Caki2 (cell line): ENCODE data around the gene FHAD1. TPM values are rescaled to one million over a fixed set of nuclear protein-coding genes. Genes with fewer than 3 reads are reported as not detected.
A peak's percentile ranks its signal among the peaks of the same experiment; 100 is the strongest.

ENCODE experiments used
- DNase-seq: peaks from one replicate; pipeline ENCODE4 v3.0.0-alpha.2; 2015; ENCODE audit warnings: low read depth
- in situ Hi-C: cut with HindIII; loops from 2 replicates; pipeline ENCODE4 v1.10.0; 2016; ENCODE audit warnings: low sequenced_read_pairs, low pct_unique_long_range_greater_than_20kb, mixed read lengths
- total RNA-seq: library from RNA; depleted of rRNA; stranded (reverse); fragments of >200 nt; shearing (Covaris generic); gene quantifications from 2 replicates; pipeline ENCODE4 v1.2.3, GENCODE V29; 2014; ENCODE audit warnings: low replicate concordance

Gene FHAD1
- total RNA-seq, 1 experiment from 2014 or later, result 18.0 TPM

- in situ Hi-C loops, result no loop called here
- no peak for DNase-seq
These were observed 65.8 kb downstream of the FHAD1 start for GRCh38 chr1:15312626-15313411.

DNA sequence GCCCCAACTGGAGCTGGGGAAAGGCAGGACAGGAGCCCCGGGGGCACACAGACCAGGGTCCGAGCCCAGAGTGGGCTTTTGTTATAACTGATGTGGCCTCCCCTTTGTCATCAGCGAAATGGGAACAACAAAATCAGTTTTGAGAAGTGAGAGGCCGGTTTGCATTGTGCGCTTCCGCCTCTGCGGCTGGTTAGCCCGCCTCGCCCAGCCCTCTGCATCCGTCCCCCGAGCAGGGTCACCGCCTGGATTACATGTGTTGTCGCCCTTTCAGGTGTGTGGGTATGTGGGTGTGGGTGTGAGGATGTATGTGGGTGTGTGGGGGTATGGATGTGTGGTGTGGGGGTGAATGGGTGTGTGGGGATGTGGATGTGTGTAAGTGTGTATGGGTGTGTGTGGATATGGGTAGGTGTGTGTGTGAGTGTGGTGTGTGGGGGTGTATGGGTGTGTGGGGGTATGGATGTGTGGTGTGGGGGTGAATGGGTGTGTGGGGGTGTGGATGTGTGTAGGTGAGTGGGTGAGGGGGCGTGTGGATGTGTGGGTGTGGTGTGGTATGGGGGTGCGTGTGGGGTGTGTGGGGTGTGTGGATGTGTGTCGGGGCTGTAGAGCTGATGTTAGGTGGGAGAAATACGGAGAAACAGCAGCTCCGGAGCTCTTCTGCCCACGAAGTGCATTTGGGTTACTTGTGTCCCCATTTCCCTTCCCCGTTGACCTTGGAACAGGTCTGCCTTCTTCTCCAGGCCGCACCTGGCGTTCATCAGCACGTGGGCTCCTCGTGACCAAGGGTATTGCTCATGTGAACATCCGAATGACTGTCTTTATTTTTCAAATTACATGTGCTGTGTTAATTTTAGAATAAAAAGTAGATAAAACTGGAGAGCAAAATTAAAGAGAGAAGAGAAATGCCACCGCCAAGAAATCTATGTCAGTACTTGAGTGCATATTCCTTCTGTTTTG, 67.6 kb downstream of the FHAD1 start:
- no peak for DNase-seq
- in situ Hi-C loops, result no loop called here

GRCh38 chr1:15315815-15316214, 68.8 kb downstream of the FHAD1 start:
- in situ Hi-C loops, result no loop called here

DNA sequence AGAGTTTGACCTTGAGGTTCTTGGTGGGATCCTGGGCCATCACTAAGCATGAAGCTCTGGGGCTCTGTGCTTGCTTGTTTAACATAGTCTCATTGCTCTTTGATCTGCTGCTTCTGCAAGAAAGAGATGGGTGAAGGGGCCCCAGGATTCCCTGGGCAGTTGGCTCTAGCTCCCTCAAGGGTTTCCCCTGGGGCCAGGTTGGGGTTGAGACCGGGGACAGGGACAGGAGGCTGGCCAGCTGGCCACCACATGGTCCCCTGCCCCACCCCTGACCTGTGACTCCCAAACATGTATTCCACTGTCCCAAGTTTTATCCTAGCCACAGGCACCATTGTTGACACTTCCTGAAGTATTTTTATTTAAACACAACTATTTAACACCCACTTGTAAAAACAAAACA, 69.5 kb downstream of the FHAD1 start:
- no peak for DNase-seq
- in situ Hi-C loops, result no loop called here

More at GRCh38 chr1:15315815-15316214, 68.8 kb downstream of the FHAD1 start:
- no peak for DNase-seq

- in situ Hi-C loops, result no loop called here
- DNase-seq, result no peak
These were observed 73.2 kb downstream of the FHAD1 start for GRCh38 chr1:15320267-15320666.

DNA sequence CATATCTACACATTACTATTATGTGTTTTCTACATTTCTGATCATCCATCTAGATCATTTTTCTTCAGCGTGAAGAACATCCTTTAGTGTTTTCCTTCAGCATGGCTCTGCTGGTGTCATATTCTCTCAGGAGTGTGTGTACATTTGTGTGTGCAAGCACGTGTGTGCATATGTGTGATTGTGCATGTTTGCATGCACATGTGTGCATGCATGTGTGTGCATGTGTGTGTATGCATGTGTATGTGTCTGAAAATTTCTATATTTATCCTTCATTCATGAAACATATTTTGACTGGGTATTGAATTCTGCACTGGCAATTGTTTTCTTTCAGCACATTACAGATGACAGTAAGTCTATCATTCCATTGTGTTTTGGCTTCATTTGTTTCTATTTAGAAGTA, 74.6 kb downstream of the FHAD1 start:
- in situ Hi-C loops, result no loop called here
- DNase-seq, result no peak

DNA sequence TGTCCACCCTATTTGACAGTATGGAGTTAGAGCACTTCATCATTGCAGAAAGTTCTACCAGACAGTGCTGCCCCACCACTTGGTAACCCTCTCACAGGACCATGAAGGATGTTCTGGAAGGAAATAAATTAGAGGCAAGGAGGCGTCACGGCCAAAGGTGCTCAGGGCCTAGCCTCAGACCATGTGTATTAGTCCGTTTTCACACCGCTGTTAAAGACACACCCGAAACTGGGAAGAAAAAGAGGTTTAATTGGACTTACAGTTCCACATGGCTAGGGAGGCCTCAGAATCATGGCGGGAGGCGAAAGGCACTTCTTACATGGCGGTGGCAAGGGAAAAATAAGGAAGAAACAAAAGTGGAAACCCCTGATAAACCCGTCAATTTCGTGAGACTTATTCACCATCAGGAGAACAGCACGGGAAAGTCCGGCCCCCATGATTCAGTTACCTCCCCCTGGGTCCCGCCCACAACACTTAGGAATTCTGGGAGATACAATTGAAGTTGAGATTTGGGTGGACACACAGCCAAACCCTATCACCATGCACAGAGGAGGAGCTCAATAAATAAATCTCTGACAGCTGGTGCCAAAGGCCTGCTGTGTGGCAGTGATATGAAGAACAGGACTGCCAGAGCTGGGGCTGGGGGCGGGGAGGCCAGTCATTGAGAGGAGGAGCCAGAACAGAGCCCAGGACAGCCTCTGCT, 75.8 kb downstream of the FHAD1 start:
- peak; percentile 83 for DNase-seq
- in situ Hi-C loops, result no loop called here

- peak; percentile 63 for DNase-seq
- in situ Hi-C loops, result no loop called here
These were observed 76.4 kb downstream of the FHAD1 start for GRCh38 chr1:15323351-15323988.

DNA sequence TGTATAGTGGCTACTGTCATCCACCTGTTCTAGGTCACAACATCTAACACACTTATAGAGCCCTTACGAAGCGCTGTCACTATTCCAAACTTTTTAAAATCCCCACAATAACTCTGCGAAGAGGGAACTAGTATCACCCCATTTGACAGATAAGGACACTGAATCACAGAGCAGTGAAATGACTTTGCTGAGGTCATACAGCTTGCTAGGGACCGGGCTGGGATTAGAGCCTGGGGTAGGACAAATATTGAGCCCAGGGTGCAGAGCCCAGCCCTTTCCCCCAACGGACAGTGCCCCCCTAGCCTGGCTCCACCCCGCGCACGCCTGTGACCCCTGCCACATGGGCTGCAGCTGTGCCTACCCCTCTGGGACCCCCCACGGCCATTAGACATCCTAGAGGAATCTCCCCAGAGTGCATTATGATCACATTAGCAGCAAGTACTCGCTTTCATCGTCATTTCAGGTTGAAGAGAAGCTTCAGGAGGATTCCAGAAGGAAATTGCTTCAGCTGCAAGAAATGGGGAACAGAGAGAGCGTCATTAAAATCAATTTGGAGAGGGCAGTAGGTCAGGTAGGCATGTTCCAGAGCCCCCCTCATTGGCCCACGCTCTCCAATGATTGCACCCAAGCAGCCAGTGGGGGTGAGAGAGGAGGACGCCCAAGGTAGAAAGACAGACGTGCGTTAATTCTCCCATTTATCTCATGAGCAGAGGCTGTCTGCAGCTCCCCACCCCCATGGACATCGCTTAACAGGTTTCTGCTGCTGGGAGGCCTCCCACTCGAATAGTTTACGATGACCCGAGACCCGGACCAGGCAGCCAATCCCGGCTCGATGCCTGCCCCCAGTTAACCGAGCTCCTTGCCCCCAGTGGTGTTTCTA, 77.2 kb downstream of the FHAD1 start:
- in situ Hi-C loops, result no loop called here
- DNase-seq, result no peak

DNA sequence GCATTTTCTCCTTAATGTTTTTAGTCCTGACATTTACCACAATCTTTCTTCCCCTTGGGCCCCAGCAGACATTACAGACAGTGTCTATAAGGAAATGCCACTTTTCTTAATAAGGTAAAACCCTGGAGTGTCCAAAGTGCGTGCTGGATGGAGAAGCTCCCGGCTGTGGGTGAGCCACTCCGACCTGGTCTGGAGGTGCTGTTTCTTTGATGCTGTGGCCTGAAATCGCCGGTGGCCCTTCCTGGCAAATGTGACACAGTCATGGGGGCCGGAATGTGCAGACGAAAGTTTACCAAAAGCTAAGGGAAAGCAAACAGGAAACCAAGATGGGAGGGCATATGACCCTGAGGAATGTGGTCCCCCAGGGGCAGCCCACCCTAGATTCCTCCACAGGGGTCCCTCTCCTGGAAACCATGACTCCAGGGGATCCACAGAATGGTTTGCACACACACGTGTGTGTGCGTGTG, 77.9 kb downstream of the FHAD1 start:
- no peak for DNase-seq
- in situ Hi-C loops, result no loop called here

GRCh38 chr1:15325375-15326085, 78.5 kb downstream of the FHAD1 start:
- in situ Hi-C loops, result no loop called here

DNA sequence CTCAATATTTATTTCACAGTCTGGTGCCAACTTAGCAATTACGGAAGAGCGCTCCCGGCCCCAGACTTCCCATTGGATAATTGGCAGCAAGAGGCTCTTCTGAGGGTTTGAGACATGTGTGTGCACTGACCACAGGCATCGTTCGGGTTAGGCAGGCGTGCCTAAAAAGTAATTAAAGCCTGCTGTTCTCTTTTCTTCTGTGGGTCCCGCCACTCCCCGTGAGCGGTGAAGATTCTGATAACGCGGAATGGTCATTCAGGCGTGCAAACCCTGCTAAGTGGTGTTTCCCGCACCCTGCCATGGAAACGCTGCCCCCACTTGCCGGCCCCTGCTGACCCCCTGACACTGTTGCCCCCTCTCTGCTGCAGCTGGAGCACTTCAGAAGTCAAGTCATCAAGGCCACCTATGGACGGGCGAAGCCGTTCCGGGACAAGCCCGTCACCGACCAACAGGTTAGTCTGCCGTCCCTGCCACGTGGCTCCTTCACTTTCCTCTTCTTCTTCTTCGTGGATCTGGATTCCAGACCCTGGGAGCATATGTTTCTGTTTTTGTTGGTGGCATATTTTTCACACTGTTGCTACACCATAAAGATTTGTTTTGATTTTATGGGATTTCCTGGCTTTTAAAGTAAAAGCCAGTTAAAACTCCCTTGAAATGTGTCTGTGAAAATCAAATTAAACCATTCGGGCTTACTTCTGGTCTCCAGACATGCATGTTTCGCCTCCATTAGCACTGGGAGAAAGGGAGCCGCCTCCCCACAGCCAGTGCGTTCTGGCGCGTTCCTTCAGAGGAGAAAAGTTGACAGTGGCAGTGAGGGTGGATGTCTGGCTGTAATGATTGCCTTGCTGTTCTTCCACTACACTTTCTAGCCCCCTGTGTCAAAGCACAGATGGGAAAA, 79.9 kb downstream of the FHAD1 start:
- no peak for DNase-seq
- in situ Hi-C loops, result no loop called here

More at GRCh38 chr1:15325375-15326085, 78.5 kb downstream of the FHAD1 start:
- DNase-seq, result no peak

DNA sequence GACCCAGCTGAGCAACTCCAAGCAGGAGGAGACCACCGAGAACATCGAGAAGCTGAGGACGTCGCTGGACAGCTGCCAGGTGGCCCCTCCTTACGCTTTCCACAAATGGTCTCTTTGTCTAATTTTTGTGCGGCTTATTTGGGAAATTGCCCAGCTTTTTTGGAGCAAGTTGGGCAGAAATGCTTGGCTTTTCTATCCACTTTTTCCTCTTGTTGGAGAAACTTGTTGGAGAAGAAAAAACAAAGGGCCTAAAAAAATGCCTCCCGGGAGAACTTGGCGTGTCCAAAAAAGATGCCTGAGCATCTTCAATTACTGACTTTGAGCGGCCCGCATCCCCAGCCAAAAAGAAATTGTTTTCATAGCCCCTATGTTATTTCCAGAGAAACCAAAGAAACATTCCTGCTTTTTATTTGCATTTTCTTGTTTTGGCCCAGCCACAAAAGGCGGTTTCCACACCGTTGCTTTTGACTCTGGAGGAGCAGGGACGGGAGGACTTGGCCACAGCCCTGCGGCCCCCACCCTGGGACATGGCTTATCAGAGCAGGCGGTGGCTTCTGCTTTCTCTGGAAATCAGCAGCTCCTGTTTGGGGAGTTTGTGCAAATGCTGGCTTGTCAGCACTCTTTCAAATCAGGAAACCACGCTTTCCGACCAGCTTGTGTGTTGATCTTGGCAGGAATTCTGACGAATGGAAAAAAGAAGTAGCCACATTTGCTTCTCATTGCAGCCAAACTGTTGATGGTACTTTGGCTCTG, 81.5 kb downstream of the FHAD1 start:
- DNase-seq, result no peak
- in situ Hi-C loops, result no loop called here

DNA sequence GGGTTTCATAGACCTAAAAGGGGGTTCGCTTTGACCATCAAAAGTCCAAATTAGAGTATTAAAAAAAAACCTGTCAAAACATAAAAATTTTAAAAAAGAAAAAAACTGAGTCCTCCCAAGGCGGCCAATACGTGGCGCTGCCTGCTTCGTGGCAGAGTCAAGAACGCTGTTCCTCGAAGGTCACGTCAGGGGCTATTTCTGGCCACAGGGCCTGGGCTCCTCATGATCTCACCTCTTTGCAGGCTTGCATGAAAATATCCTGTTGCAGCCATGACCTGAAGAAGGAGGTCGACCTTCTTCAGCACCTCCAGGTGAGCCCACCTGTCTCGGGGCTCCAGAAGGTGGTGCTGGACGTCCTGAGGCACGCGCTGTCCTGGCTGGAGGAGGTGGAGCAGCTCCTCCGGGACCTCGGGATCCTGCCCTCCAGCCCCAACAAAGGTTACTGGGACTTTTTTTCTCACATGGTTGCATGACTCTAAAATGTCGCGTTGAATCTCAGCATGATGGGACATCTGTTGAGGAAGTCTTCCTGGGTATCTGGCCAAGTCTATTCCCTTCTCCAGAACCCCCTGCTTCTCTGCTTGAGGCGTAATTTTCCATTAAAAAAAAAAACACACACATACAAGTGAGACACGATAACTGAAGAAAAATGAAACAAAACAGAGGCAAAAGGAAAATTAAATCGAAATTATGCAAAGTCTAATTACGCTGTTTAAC, 82.2 kb downstream of the FHAD1 start:
- no peak for DNase-seq
- in situ Hi-C loops, result no loop called here
